Stimulated activated CD4-positive, alpha-beta T cell treated with anti-CD3 and anti-CD28 coated beads, Interleukin-15, amount 100 ng/mL, for 1 hour (primary cell): Measurements from ENCODE around the gene MFGE8.
"Not testable (repeated sequence)": the region's sequence is repeated elsewhere in the genome, so short reads cannot be mapped to it uniquely, and the experiment has no call there.

Source experiments
- DNase-seq, 2 donors: peaks; one replicate each; pipeline ENCODE4 v3.0.0-alpha.2; 2020; ENCODE audit warnings: low read depth in 1 of 2, low spot score in 1 of 2

The MFGE8 gene

GRCh38 chr15:88913017-88913849, at the start of gene MFGE8:
MFGE8 (minus strand) TSS chr15:88913379; CDS start chr15:88913319, 60 bp downstream.
- DNase-seq = peak; percentile 36 to 58

GRCh38 chr15:88959445-88959844, 46.3 kb upstream of the MFGE8 start:
- no peak for DNase-seq

GRCh38 chr15:88956906-88957305, 43.7 kb upstream of the MFGE8 start:
- DNase-seq = no peak

- no peak for DNase-seq
Observed at GRCh38 chr15:88956263-88956662, 43.1 kb upstream of the MFGE8 start.

- no peak for DNase-seq
Observed at GRCh38 chr15:88954431-88955277, 41.5 kb upstream of the MFGE8 start.

- DNase-seq = no peak
Observed at GRCh38 chr15:88950600-88951160, 37.5 kb upstream of the MFGE8 start.

- DNase-seq = no peak
Observed at GRCh38 chr15:88949734-88950400, 36.7 kb upstream of the MFGE8 start.

GRCh38 chr15:88940110-88940675, 27.0 kb upstream of the MFGE8 start:
- DNase-seq = no peak

- DNase-seq = no peak
Observed at GRCh38 chr15:88939486-88939806, 26.3 kb upstream of the MFGE8 start.

- no peak for DNase-seq
Observed at GRCh38 chr15:88938802-88939485, 25.8 kb upstream of the MFGE8 start.

- DNase-seq = not testable (repeated sequence)
Observed at GRCh38 chr15:88934449-88934848, 21.3 kb upstream of the MFGE8 start.

- no peak for DNase-seq
Observed at GRCh38 chr15:88932875-88933330, 19.7 kb upstream of the MFGE8 start.

- DNase-seq = no peak
Observed at GRCh38 chr15:88932271-88932874, 19.2 kb upstream of the MFGE8 start.

GRCh38 chr15:88930579-88930978, 17.4 kb upstream of the MFGE8 start:
- DNase-seq = no peak

- DNase-seq = not testable (repeated sequence)
Observed at GRCh38 chr15:88929358-88930098, 16.3 kb upstream of the MFGE8 start.

GRCh38 chr15:88928192-88928591, 15.0 kb upstream of the MFGE8 start:
- not testable (repeated sequence) for DNase-seq

GRCh38 chr15:88925648-88926047, 12.5 kb upstream of the MFGE8 start:
- DNase-seq = not testable (repeated sequence)

GRCh38 chr15:88920892-88921435, 7.8 kb upstream of the MFGE8 start:
- not testable (repeated sequence) for DNase-seq
